ENCODE results near the gene SPATS2L.

SPATS2L gene, protein sequence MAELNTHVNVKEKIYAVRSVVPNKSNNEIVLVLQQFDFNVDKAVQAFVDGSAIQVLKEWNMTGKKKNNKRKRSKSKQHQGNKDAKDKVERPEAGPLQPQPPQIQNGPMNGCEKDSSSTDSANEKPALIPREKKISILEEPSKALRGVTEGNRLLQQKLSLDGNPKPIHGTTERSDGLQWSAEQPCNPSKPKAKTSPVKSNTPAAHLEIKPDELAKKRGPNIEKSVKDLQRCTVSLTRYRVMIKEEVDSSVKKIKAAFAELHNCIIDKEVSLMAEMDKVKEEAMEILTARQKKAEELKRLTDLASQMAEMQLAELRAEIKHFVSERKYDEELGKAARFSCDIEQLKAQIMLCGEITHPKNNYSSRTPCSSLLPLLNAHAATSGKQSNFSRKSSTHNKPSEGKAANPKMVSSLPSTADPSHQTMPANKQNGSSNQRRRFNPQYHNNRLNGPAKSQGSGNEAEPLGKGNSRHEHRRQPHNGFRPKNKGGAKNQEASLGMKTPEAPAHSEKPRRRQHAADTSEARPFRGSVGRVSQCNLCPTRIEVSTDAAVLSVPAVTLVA

DNA sequence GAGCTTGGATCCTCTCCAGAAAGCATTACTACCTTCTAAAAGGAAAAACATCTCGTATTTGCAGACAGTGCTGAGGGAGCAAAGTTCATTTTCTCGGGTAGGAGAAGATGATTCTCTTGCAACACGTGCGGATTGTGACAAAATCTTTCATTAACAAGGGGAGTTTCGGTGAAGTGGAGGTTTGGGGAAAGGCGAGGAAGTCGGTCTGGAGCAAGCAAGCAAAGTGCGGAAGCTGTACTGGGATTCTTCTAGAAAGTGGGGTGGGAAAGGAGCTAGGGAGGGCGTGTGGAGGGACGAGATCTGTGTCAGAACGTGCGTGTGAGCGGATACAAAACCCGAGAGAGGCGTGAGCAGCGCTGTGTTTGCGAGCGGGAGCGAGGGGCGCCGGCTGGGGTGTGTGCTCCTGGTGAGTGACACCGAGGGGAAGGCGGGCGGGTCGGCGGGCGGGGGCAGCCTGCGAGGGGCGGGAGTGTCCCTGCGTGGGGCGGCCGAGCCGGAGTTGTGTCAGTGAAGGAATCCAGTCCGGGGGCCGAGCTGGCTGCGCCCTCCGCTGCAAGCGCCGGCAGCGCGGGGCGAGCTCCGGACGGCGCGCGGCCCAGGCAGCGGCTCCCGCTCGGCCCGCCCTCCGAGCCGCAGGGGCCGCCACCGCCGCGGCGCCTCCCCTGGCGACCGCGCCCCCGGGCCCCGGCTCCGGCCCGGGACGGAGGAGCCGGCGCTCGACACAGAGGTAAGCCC lies at the start of gene SPATS2L:
TSS of gene SPATS2L (plus strand) at position 498 of the 735 bp plus-strand sequence. CDS start 82,552 bp downstream, outside the sequence.
- DNase-seq, result peak; percentile 95

DNA sequence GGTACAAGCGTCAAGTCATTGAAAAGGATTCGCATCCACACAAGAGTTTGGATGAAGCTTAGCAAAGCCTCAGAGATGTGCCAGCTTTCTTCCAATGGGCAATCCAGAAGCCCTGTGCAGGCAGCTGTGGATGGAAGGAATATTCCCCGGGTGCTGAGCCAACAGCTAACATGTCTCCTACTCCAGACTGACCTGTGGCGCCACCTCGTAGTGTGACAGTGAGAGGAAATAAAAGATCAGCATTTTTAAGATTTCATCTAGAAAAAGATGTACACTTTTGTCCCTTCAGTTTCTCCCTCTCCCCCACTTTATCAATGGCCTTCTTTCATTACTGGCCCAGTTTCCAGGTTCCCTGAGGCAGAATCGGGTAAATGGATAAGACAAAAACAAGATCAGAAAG lies 48.9 kb upstream of the SPATS2L start:
- no peak for DNase-seq

DNA sequence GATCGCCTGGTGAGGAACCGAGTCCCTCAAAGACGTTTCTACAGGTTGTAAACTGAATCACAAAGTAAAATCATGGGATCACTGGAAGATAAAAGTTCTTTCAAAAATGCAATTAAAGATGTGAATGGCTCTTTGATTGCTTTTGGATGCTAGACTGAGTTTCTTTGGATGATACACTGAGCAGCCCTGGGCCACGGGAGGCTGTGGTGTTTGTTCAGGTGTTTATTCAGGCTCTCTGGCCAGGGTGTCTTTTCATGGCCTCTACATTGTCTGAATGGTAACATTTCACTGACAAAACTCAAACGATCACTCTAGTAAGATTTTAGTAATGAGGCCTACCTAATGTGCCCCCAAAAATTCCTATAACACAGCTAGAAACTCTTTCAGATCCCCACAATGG lies 48.4 kb upstream of the SPATS2L start:
- DNase-seq, result no peak

DNA sequence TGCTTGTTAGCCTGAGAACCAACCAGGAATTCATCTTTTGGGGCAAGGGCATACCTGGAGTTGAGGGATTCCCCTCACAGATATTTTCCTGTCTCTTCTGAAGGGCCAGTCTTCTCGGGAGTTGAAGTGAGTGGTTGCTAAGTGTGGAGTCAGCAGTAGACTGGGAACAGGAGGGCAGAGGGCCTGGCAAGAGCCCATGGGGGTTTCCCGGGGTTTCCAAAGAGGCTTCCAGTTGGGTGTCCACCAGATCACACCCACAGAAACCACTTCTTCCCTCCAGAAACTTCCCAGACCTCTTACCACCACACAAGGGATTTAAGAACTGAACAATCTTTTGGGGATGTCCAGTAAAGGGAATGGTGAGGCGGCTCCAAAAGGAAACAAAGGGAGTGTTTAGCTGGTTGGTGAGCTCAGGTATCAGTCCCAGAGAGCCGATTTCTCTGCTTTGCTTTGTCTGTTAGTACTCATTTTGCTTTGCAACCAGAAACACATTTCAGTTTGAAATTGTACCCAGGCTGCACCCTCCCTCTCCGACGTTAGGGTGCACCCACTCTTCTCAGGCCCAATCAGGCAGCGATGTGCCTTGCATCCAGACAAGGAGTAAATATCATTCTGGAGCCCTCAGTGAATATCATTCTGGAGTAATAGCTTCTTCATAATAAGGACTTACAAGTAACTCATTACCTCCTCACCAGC lies 47.5 kb upstream of the SPATS2L start:
- no peak for DNase-seq

DNA sequence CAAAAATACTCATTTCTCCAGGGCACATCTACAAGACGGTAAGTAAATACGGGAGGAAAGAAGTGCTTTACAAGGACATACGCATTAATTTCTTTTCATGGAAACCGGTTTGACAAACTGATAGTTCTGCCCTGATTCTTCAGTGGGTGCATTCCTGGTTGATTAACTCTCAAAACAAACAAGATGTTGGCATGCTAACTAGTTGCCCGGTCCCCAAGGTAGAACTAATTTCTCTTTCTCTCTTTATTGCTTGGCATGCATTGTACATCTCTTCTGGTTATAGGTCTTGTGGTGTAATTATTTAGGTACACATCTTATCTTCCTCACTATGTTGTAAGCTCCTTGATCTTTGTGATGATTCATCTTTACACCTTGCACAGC lies 46.9 kb upstream of the SPATS2L start:
- DNase-seq, result no peak

DNA sequence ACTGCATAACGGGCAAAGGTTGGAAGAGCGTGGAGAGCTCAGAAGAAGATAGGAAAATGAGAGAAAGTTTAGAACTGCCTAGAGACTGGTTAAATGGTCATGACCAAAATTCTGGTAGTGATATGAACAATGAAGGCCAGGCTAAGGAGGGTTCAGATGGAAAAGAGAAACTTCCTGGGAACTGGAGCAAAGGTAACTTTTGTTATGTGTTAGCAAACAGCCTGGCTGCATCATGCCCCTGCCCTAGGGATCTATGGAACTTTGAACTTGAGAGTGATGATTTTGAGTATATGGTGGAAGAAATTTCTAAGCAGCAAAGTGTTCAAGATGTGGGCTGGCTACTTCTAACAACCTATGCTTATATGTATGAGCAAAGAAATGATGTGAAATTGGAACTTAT lies 44.4 kb upstream of the SPATS2L start:
- no peak for DNase-seq

DNA sequence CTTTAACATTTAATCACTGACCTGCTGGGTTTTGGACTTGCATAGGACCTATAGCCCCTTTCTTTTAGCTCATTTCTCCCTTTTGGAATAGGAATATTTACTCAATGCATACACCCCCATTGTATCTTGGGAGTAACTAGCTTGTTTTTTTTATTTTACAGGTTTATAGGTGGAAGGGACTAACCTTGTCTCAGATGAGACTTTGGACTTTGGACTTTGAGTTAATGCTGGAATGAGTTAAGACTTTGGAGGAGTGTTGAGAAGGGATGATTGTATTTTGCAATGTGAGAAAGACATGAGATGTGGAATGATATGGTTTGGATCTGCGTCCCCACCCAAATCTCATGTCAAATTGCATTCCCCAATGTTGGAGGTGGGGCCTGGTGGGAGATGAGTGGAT lies 43.2 kb upstream of the SPATS2L start:
- DNase-seq, result no peak

DNA sequence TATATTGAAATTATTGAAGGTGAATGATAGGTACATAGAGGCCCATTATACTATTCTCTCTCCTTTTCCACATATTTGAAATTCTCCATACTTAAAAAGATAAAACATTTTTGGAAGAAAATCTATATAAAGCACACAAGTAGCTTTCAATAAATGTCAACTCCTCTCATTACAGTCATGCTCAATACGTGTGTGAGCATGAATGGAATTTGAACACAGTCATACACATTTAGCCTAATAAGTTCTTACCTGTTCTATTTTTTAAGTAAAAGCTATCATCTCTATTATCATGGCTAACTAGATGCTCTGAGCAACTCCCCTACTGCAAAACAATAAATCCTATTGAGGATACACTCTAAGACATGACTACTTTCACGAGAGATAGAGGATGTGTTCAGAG lies 41.9 kb upstream of the SPATS2L start:
- DNase-seq, result no peak

DNA sequence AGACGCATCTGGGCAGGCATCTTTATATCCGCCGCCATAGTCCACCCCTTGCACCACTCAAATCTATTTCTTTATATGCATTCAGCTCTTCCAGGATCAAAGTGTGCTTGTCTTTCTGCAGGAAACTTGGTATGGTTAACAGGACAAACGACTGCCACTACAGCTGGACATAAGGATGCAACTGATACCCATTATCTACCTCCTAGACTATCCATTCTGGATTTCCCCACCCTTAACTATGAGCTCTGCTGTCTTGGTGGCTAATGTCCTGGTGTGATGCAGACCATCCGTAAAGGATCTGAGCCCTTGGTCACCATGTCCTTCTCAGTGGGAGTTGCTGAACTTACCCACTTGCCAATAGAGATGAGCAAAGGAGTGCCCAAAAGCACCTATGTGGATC lies 40.1 kb upstream of the SPATS2L start:
- DNase-seq, result no peak

DNA sequence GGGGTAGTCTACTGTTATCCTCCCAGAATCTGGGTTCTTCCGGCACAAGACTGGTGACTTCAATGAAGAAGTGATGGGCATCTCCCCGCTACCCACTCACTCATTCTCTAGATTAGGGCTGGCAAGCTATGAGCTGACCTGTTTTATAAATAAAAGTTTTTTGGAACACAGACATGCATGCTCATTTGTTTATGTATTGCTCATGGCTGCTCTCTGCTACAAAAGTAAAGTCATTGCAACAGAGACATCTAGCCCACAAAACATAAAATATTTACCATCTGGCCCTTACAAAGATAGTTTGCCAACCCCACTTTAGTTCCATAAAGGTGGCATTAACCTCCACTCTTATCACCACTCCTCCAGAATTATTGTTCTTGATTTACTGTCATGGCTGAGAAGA lies 39.1 kb upstream of the SPATS2L start:
- no peak for DNase-seq

DNA sequence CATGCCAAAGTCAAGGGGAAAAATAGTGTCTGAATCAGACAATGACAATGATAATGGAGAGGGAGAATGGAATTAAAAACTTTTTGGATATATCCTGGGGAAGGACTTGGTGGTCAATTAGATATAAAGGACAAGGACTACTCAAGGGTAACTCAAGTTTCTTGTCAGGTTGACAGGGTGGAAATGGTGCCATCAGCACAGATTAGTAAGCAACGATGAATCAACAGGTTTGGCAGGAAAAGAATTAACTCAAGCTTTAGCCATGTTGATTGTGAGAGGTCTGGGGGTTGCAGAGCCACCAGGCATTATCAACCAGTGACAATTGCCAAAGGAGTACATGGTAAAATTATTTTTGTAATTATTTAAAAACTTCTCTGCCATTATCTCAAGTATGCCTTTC lies 35.8 kb upstream of the SPATS2L start:
- no peak for DNase-seq

DNA sequence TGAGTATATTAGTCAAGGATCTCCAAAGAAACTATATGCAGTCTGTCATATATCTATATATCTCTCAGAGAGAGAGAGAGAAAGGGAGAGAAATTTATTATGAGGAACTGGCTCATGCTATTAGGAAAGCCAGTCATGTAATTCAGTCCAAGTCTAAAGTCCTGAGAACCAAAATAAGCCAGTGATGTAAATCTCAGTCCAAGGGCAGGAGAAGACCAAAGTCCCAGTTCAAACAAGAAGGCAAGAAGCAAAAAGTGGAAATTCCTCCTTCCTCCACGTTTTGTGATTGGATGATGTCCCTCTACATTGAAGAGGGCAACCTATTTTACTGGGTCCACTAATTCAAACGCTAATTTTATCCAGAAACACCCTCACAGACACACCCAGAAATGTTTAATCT lies 34.2 kb upstream of the SPATS2L start:
- DNase-seq, result no peak

DNA sequence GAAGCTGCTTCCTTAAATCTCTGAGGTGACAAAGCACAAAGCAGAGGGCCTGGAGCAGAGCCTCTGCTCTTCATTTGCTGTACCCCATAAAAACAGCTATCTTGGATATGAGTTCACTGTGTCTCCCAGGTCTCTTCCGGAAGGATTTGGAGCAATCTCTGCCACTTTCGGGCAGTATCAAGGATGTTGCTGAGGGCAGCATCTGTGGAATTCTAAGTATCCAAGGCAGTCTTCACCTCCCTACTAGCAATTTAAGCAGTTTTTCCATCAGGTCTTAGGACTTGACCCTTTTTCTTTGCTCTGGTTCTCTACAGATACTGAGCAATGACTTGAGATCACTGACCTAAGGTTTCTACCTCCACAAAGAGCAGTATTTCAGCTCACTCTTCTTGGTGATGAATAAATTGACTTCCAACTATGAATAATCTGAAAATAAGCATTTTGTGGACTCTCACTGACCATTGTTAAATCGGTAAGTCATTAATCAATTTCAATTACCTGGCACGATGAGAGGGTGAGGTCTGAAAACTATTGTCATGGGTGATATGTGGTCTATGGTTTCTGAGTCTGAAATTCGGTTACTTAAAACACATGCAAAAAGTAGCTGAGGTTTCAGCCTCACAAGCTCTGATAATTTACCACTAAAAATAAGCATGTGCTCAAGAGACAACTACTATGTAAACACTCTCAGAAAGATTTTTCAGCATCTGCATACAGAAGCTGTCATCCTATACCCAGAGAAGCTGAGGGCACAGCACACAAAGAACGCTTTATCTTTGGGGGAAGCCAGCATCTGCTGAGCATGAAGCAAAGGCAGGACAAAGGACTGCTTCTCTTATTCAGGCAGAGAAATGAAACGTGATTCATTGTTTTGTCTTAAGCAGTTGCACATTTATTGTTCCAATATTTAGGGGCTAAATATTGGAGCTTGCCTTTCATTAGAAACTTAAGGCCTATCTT lies 32.1 kb upstream of the SPATS2L start:
- DNase-seq, result no peak

DNA sequence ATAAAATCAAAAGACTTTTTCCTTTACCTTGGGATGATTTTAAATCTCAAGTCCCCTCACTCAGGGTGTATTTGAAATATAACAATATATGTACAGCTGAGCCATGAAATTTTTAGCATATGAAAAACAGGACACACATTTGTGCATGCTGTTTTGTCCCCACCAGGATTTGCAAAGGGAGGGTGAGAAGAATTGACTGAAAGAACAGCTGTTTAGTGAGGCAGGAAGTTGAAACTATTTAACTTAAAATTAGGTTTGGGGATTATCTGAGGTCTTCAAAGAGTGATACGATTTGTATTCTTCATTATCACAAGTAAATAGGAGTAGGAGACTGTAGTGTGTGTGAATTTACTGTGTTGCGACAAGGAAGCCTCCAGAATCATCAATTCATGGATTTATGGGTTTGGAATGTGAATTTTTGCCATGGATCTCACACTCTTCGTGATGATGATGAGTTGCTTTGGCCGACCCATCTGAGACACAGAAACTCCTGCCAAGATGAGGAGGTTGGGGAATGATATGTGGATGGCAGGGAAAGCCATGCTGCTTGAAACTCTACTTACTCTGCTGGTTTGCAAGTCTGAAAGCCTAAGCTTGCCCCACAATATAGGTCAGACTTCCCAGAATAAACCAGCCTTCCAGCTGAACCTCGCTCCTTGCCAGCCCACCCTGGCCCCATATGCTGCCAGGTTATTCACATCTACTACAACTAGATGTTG lies 31.0 kb upstream of the SPATS2L start:
- no peak for DNase-seq

DNA sequence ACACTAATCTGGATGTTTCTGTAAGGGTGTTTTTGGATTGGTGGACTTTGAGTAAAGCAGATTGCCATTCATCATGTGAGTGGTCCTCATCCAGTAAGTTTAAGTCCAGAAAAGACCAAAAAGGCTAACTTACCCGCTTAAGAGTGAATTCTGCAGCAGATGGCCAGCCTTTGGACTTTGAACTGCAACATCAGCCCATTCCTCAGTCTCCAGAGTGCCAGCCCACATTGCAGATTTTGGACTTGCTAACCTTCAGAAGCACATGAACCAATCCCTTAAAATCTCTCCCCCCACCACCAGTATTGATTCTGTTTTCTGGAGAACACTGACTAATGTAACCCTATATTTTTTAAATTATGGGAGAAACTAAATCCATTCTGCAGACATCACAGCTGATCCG lies 30.0 kb upstream of the SPATS2L start:
- no peak for DNase-seq

DNA sequence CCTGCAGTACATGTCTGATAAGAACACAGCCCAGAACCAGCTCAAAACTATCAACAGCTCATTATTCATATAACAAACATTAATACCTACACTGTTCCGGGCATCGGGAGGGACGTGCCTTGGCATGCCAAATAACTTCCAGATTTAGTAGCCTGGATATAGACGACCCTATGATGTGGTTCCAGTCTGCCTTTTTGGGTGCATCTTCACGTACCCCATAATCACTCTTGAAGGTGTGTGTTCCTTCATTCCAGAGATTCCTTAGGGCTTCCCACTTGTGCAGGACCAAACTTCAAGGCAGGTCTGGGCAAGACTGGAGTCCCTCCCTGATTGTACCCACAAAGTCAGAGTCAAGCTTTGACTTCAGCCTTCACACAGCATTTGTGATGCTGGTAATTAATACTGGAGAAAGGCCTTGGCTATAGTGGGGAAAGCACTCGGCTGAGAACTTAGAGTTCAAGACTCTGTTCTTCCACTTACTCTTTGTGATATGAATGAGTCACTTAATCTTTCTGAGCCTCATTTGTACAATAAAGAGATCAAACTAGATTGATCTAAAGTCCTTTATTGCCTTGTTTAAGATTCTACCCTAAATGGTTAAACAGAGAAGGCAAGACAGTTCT lies 27.7 kb upstream of the SPATS2L start:
- DNase-seq, result no peak

DNA sequence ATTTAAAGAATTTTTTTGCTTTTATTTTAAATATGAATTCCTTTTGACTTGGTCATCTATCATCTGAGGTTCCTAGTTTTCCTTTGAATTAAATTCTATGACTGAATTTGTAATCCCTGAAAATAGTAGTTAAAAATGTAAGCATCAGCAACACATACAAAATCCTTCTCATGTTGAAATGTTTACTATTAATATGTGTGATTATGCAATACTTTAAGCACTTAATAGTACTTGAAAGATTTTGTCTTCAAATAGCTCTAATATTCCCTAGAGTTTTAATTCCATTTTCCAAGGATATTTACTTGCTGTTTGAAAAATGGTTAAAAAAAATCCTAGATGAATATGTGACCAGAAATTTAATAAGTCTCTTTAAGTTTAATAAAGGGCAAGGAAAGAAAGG lies 26.6 kb upstream of the SPATS2L start:
- DNase-seq, result no peak

DNA sequence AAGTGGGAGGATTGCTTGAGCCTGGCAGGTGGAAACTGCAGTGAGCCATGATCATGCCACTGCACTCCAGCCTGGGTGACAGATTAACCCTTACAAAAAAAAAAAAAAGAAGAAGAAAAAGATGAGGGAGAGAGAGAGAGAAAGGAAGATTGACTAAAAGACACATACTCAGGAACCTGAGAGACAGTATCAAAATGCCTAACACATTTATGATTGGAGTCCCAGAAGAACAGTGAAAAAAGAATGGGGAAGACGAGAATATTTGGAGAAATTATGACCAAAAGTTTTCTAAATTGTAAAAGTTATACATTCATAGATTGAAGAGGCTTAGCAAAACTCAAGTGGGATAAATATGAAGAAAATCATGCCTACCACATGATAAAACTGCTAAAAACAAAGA lies 19.9 kb upstream of the SPATS2L start:
- no peak for DNase-seq

DNA sequence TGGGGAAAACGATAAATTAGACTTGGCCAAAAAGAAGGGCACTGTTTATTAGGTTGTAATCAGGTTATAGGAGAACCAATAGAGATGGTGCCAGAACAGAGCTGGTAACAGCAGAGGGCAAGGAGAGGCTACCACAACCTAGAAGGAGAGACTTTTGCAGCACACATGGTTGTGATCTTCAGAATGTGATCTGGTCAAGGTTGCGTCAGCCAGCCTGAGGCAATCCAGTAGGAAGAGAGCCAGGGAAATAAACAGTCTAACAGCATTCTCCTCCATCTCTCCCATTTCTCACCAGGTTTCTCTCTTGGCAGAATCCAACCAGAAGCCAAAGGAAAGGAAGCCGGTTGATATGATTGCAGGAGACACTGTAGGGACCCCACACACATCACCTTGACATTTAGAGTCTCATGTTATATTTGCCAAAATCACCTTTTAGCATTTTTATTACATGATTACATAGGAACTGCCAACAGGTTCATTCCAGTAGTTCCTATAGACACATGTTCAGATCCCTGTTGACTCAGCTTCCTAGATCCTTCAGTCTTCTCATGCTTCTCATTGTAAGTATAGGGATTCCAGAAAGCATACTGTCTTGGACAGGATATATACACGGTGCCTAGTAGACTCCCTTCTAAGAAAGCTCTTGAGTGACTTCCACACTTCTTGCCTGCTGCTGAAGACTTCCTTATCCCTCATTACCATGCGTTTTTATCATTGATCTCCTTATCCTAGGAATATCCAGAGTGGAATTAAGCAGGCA lies 17.6 kb upstream of the SPATS2L start:
- no peak for DNase-seq

DNA sequence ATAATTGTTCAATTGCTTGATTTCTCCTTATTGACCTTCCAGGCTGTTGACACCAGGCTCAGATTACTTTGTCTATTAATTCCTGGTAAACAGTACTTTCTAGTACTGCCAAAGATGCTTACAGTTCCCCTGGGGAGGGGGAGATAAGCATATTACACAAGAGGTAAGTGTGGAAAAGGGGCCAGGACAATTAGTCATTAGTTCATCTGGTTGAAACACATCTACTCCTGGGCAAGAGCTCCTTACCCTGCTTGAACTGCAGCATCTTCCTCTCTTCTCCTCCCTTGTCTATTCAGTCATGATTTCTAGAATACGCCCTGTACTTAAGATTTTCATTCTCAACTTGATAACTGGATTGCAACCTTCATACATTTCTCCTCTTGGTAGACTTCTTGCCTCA lies 10.4 kb upstream of the SPATS2L start:
- DNase-seq, result no peak
